Activated CD4-positive, alpha-beta T cell treated with anti-CD3 and anti-CD28 coated beads for 36 hours (primary cell): ENCODE results near the gene RIT2. TPM values are rescaled to one million over a fixed set of nuclear protein-coding genes. Genes with fewer than 3 reads are reported as not detected.

Source experiments
- ATAC-seq: fragments of 200-7000 bp; cut with Tn5 transposase; one replicate; pipeline ENCODE4 v1.10.0; 2021; ENCODE audit warnings: mild to moderate bottlenecking, moderate library complexity
- CTCF ChIA-PET: fragments of 350-600 bp; sonication (Branson Sonifier 250); formaldehyde crosslinking; loops from one replicate; lab custom pipeline; 2021; ENCODE audit warnings: antibody characterized with exemption; lab: Charles Lee
- POLR2A ChIA-PET: fragments of 350-600 bp; sonication (Branson Sonifier 250); formaldehyde crosslinking; loops from one replicate; lab custom pipeline; 2021; ENCODE audit warnings: antibody characterized with exemption, inconsistent platforms; lab: Charles Lee
- DNase-seq: peaks from one replicate; pipeline ENCODE4 v3.0.0-alpha.2; 2020
- H3K27ac Mint-ChIP-seq: one replicate; pipeline ENCODE4 v1.8.0; 2021; ENCODE audit warnings: mixed read lengths
- H3K27me3 Mint-ChIP-seq: one replicate; pipeline ENCODE4 v1.8.0; 2021; ENCODE audit warnings: mixed read lengths
- H3K36me3 Mint-ChIP-seq: one replicate; pipeline ENCODE4 v1.8.0; 2021; ENCODE audit warnings: low read depth, mixed read lengths
- H3K4me1 Mint-ChIP-seq: one replicate; pipeline ENCODE4 v1.8.0; 2021; ENCODE audit warnings: mixed read lengths
- H3K4me3 Mint-ChIP-seq: one replicate; pipeline ENCODE4 v1.8.0; 2021; ENCODE audit warnings: mild to moderate bottlenecking, moderate library complexity, mixed read lengths
- H3K9me3 Mint-ChIP-seq: one replicate; pipeline ENCODE4 v1.8.0; 2021; ENCODE audit warnings: low read depth, mixed read lengths
- intact Hi-C, 2 experiments: fragments of 100-400 bp; cut with DNase I in 1 of 2; cut with micrococcal nuclease in 1 of 2; formaldehyde crosslinking; loops; one replicate each; pipeline versions ENCODE4 v1.14.2 to v1.15.1; 2022 to 2024; cut with DNase I, micrococcal nuclease
- total RNA-seq, 2 experiments: library from RNA; stranded (reverse); gene quantifications; one replicate each; pipeline ENCODE4 v1.2.3, GENCODE V29; 2021

Gene RIT2
- total RNA-seq, 2 experiments from 2014 or later, result not detected

- ATAC-seq, result no peak
- POLR2A ChIA-PET, result no interaction called here
- no peaks in the 10 kb centered on the region for H3K27me3 Mint-ChIP-seq
These were observed 108.1 kb downstream of the RIT2 start for GRCh38 chr18:43007365-43007764.

GRCh38 chr18:43004421-43004820 lies 111.1 kb downstream of the RIT2 start:
- intact Hi-C loops, result no loop called here

More at GRCh38 chr18:43007365-43007764, 108.1 kb downstream of the RIT2 start:
- Mint-ChIP-seq H3K4me3 (no peak overlapping the region), H3K36me3 (no peaks in the 10 kb centered on the region), H3K27ac (no peak overlapping the region), H3K9me3 (no peaks in the 10 kb centered on the region), H3K4me1 (no peaks in the 10 kb centered on the region)
- CTCF ChIA-PET, result no interaction called here
- intact Hi-C loops, result no loop called here
- no peak for DNase-seq

GRCh38 chr18:43001821-43002220 lies 113.7 kb downstream of the RIT2 start:
- POLR2A ChIA-PET, result no interaction called here
- no peak overlapping the region for H3K27ac Mint-ChIP-seq
- H3K36me3 Mint-ChIP-seq, result no peaks in the 10 kb centered on the region
- CTCF ChIA-PET, result no interaction called here
- no peaks in the 10 kb centered on the region for H3K4me1 Mint-ChIP-seq
- no peak overlapping the region for H3K4me3 Mint-ChIP-seq
- no peak for DNase-seq
- intact Hi-C loops, result no loop called here
- no peaks in the 10 kb centered on the region for H3K9me3 Mint-ChIP-seq
- no peak for ATAC-seq
- H3K27me3 Mint-ChIP-seq, result no peaks in the 10 kb centered on the region

More at GRCh38 chr18:43004421-43004820, 111.1 kb downstream of the RIT2 start:
- Mint-ChIP-seq H3K9me3 (no peaks in the 10 kb centered on the region), H3K27ac (no peak overlapping the region), H3K36me3 (no peaks in the 10 kb centered on the region), H3K4me3 (no peak overlapping the region), H3K4me1 (no peaks in the 10 kb centered on the region), H3K27me3 (no peaks in the 10 kb centered on the region)
- POLR2A ChIA-PET, result no interaction called here
- DNase-seq (no peak), ATAC-seq (no peak)
- CTCF ChIA-PET, result no interaction called here

GRCh38 chr18:42996824-42997223 lies 118.7 kb downstream of the RIT2 start:
- POLR2A ChIA-PET, result no interaction called here
- Mint-ChIP-seq H3K4me1 (no peaks in the 10 kb centered on the region), H3K4me3 (no peak overlapping the region)

GRCh38 chr18:42980426-42980825 lies 135.1 kb downstream of the RIT2 start:
- H3K4me1 Mint-ChIP-seq, result no peaks in the 10 kb centered on the region
- DNase-seq, result no peak
- peaks cover 3% of the 10 kb centered on the region for H3K9me3 Mint-ChIP-seq
- intact Hi-C loops, result no loop called here
- ChIA-PET POLR2A (no interaction called here), CTCF (no interaction called here)
- no peak for ATAC-seq
- no peak overlapping the region for H3K27ac Mint-ChIP-seq
- no peaks in the 10 kb centered on the region for H3K27me3 Mint-ChIP-seq
- no peaks in the 10 kb centered on the region for H3K36me3 Mint-ChIP-seq
- H3K4me3 Mint-ChIP-seq, result no peak overlapping the region

More at GRCh38 chr18:42996824-42997223, 118.7 kb downstream of the RIT2 start:
- DNase-seq (no peak), ATAC-seq (no peak)
- no peak overlapping the region for H3K27ac Mint-ChIP-seq
- intact Hi-C loops, result no loop called here
- no peaks in the 10 kb centered on the region for H3K27me3 Mint-ChIP-seq
- peaks cover 7% of the 10 kb centered on the region for H3K9me3 Mint-ChIP-seq
- H3K36me3 Mint-ChIP-seq, result no peaks in the 10 kb centered on the region
- CTCF ChIA-PET, result no interaction called here

GRCh38 chr18:42977982-42978637 lies 137.4 kb downstream of the RIT2 start:
- Mint-ChIP-seq H3K27ac (no peak overlapping the region), H3K36me3 (no peaks in the 10 kb centered on the region), H3K9me3 (peaks cover 4% of the 10 kb centered on the region), H3K4me1 (no peaks in the 10 kb centered on the region), H3K4me3 (no peak overlapping the region), H3K27me3 (no peaks in the 10 kb centered on the region)
- DNase-seq (no peak), ATAC-seq (no peak)
- intact Hi-C loops, result no loop called here
- ChIA-PET POLR2A (no interaction called here), CTCF (no interaction called here)

GRCh38 chr18:42976869-42977590 lies 138.5 kb downstream of the RIT2 start:
- no peak for DNase-seq
- intact Hi-C loops, result no loop called here
- POLR2A ChIA-PET, result no interaction called here
- Mint-ChIP-seq H3K36me3 (no peaks in the 10 kb centered on the region), H3K27me3 (no peaks in the 10 kb centered on the region), H3K4me3 (no peak overlapping the region), H3K27ac (no peak overlapping the region), H3K9me3 (peaks cover 4% of the 10 kb centered on the region), H3K4me1 (no peaks in the 10 kb centered on the region)
- no peak for ATAC-seq
- CTCF ChIA-PET, result interaction anchor here (0.8 kb wide), 1 partner anchor 15 kb away, joined by 3 read pairs; no protein-coding TSS in a partner anchor

GRCh38 chr18:42969366-42969765 lies 146.1 kb downstream of the RIT2 start:
- Mint-ChIP-seq H3K4me1 (no peaks in the 10 kb centered on the region), H3K36me3 (no peaks in the 10 kb centered on the region), H3K27ac (no peak overlapping the region), H3K4me3 (no peak overlapping the region), H3K27me3 (no peaks in the 10 kb centered on the region), H3K9me3 (no peaks in the 10 kb centered on the region)
- ChIA-PET CTCF (no interaction called here), POLR2A (no interaction called here)
- no peak for ATAC-seq
- no peak for DNase-seq
- intact Hi-C loops, result no loop called here

GRCh38 chr18:42961298-42961697 lies 154.2 kb downstream of the RIT2 start:
- POLR2A ChIA-PET, result no interaction called here
- intact Hi-C loops, result no loop called here

GRCh38 chr18:42959528-42959927 lies 156.0 kb downstream of the RIT2 start:
- H3K4me1 Mint-ChIP-seq, result no peaks in the 10 kb centered on the region
- no peak for ATAC-seq

More at GRCh38 chr18:42961298-42961697, 154.2 kb downstream of the RIT2 start:
- no peak overlapping the region for H3K4me3 Mint-ChIP-seq
- no peak for ATAC-seq
- peaks cover 3% of the 10 kb centered on the region for H3K9me3 Mint-ChIP-seq
- H3K27me3 Mint-ChIP-seq, result no peaks in the 10 kb centered on the region
- DNase-seq, result no peak
- no peak overlapping the region for H3K27ac Mint-ChIP-seq
- CTCF ChIA-PET, result no interaction called here
- H3K4me1 Mint-ChIP-seq, result no peaks in the 10 kb centered on the region
- H3K36me3 Mint-ChIP-seq, result no peaks in the 10 kb centered on the region

GRCh38 chr18:42958353-42958752 lies 157.1 kb downstream of the RIT2 start:
- intact Hi-C loops, result no loop called here
- CTCF ChIA-PET, result no interaction called here
- Mint-ChIP-seq H3K9me3 (peaks cover 3% of the 10 kb centered on the region), H3K27ac (no peak overlapping the region), H3K36me3 (no peaks in the 10 kb centered on the region), H3K4me3 (no peak overlapping the region), H3K4me1 (no peaks in the 10 kb centered on the region), H3K27me3 (no peaks in the 10 kb centered on the region)
- no peak for ATAC-seq
- no peak for DNase-seq
- POLR2A ChIA-PET, result no interaction called here

More at GRCh38 chr18:42959528-42959927, 156.0 kb downstream of the RIT2 start:
- intact Hi-C loops, result no loop called here
- Mint-ChIP-seq H3K36me3 (no peaks in the 10 kb centered on the region), H3K4me3 (no peak overlapping the region), H3K27ac (no peak overlapping the region), H3K27me3 (no peaks in the 10 kb centered on the region), H3K9me3 (peaks cover 3% of the 10 kb centered on the region)
- ChIA-PET POLR2A (no interaction called here), CTCF (no interaction called here)
- no peak for DNase-seq

GRCh38 chr18:42956287-42956686 lies 159.2 kb downstream of the RIT2 start:
- intact Hi-C loops, result no loop called here
- no peak for ATAC-seq
- no peaks in the 10 kb centered on the region for H3K36me3 Mint-ChIP-seq

More at GRCh38 chr18:42956287-42956686, 159.2 kb downstream of the RIT2 start:
- ChIA-PET CTCF (no interaction called here), POLR2A (no interaction called here)
- Mint-ChIP-seq H3K27me3 (no peaks in the 10 kb centered on the region), H3K4me1 (no peaks in the 10 kb centered on the region), H3K4me3 (no peak overlapping the region), H3K27ac (no peak overlapping the region), H3K9me3 (peaks cover 5% of the 10 kb centered on the region)
- no peak for DNase-seq
